Mesodermal cell (in vitro differentiated cells): ENCODE data around the gene NEDD9.

ENCODE experiments used
- H3K27ac ChIP-seq: 2 replicates; pipeline ENCODE4 v1.7.0; 2013; ENCODE audit warnings: mild to moderate bottlenecking, low read depth, low read length, moderate library complexity; ENCODE audit not compliant: severe bottlenecking
- H3K36me3 ChIP-seq: 2 replicates; pipeline ENCODE4 v1.7.1; 2013; ENCODE audit warnings: mild to moderate bottlenecking, low read length, moderate library complexity; ENCODE audit not compliant: control insufficient read depth, insufficient read depth
- H3K4me1 ChIP-seq: one replicate; pipeline ENCODE4 v1.7.1; 2013; ENCODE audit warnings: mild to moderate bottlenecking, low read length; ENCODE audit not compliant: insufficient read depth, control insufficient read depth, poor library complexity, severe bottlenecking
- H3K4me3 ChIP-seq: 2 replicates; pipeline ENCODE4 v1.7.0; 2013; ENCODE audit warnings: low read length, control low read depth, mild to moderate bottlenecking; ENCODE audit not compliant: insufficient read depth, poor library complexity, severe bottlenecking; ENCODE audit errors: extremely low read depth
- H3K9me3 ChIP-seq: 2 replicates; pipeline ENCODE4 v1.7.1; 2013; ENCODE audit warnings: mild to moderate bottlenecking, low read length, moderate library complexity; ENCODE audit not compliant: control insufficient read depth
- WGBS, 2 experiments: methylation state at CpG; one replicate each; pipeline ENCODE4 v1.1.5; 2013; ENCODE audit warnings: missing lambda C conversion rate in 2 of 2; ENCODE audit not compliant: insufficient coverage in 2 of 2; 5-methylcytosine and 5-hydroxymethylcytosine counted together

The NEDD9 gene

GRCh38 chr6:11188161-11188915 is 44.1 kb downstream of the NEDD9 start:
- no peaks in the 10 kb centered on the region for H3K4me1 ChIP-seq
- peaks cover 97% of the 10 kb centered on the region for H3K36me3 ChIP-seq

GRCh38 chr6:11187301-11187700 is 45.2 kb downstream of the NEDD9 start:
- WGBS, 2 experiments: 100% methylated on average over 5 of the region's 6 CpGs
- H3K9me3 ChIP-seq: no peaks in the 10 kb centered on the region
- peaks cover 90% of the 10 kb centered on the region for H3K36me3 ChIP-seq
- H3K4me3 ChIP-seq: no peak overlapping the region
- H3K4me1 ChIP-seq: no peaks in the 10 kb centered on the region
- no peak overlapping the region for H3K27ac ChIP-seq

More at GRCh38 chr6:11188161-11188915, 44.1 kb downstream of the NEDD9 start:
- Histone ChIP-seq H3K9me3 (no peaks in the 10 kb centered on the region), H3K4me3 (no peak overlapping the region), H3K27ac (no peak overlapping the region)
- 100% methylated on average over 2 to 3 of the region's 5 CpGs for WGBS, 2 experiments

- Histone ChIP-seq H3K9me3 (no peaks in the 10 kb centered on the region), H3K27ac (no peak overlapping the region), H3K36me3 (peaks cover 72% of the 10 kb centered on the region), H3K4me3 (no peak overlapping the region), H3K4me1 (no peaks in the 10 kb centered on the region)
- WGBS, 2 experiments: 95 to 96% methylated on average over 17 of the region's 17 CpGs
These were observed 47.1 kb downstream of the NEDD9 start for GRCh38 chr6:11185204-11185842.

GRCh38 chr6:11183761-11184362 is 48.6 kb downstream of the NEDD9 start:
- no peak overlapping the region for H3K4me3 ChIP-seq
- no peaks in the 10 kb centered on the region for H3K9me3 ChIP-seq
- H3K27ac ChIP-seq: no peak overlapping the region
- H3K4me1 ChIP-seq: no peaks in the 10 kb centered on the region
- peaks cover 57% of the 10 kb centered on the region for H3K36me3 ChIP-seq
- 94% methylated on average over 3 of the region's 3 CpGs for WGBS, 2 experiments

- Histone ChIP-seq H3K9me3 (no peaks in the 10 kb centered on the region), H3K4me1 (no peaks in the 10 kb centered on the region), H3K27ac (no peak overlapping the region), H3K36me3 (peaks cover 35% of the 10 kb centered on the region), H3K4me3 (no peak overlapping the region)
- WGBS, 2 experiments: no CpG with 5 or more reads among the region's 3 CpGs
These were observed 50.9 kb downstream of the NEDD9 start for GRCh38 chr6:11181478-11182136.

- no peak overlapping the region for H3K27ac ChIP-seq
- 68 to 79% methylated on average over 2 to 4 of the region's 8 CpGs for WGBS, 2 experiments
These were observed 52.9 kb downstream of the NEDD9 start for GRCh38 chr6:11179419-11180202.

GRCh38 chr6:11179088-11179418 is 53.4 kb downstream of the NEDD9 start:
- Histone ChIP-seq H3K9me3 (no peaks in the 10 kb centered on the region), H3K27ac (no peak overlapping the region), H3K36me3 (peaks cover 9% of the 10 kb centered on the region), H3K4me1 (no peaks in the 10 kb centered on the region), H3K4me3 (no peak overlapping the region)
- 73 to 76% methylated on average over 3 to 6 of the region's 6 CpGs for WGBS, 2 experiments

More at GRCh38 chr6:11179419-11180202, 52.9 kb downstream of the NEDD9 start:
- Histone ChIP-seq H3K36me3 (peaks cover 15% of the 10 kb centered on the region), H3K4me1 (no peaks in the 10 kb centered on the region), H3K4me3 (no peak overlapping the region), H3K9me3 (no peaks in the 10 kb centered on the region)

- no peaks in the 10 kb centered on the region for H3K36me3 ChIP-seq
These were observed 55.2 kb downstream of the NEDD9 start for GRCh38 chr6:11177271-11177670.

GRCh38 chr6:11174242-11174611 is 58.2 kb downstream of the NEDD9 start:
- no peaks in the 10 kb centered on the region for H3K9me3 ChIP-seq
- H3K4me1 ChIP-seq: no peaks in the 10 kb centered on the region
- WGBS, 2 experiments: 100% methylated on average over 1 to 4 of the region's 5 CpGs
- no peaks in the 10 kb centered on the region for H3K36me3 ChIP-seq
- H3K27ac ChIP-seq: no peak overlapping the region
- no peak overlapping the region for H3K4me3 ChIP-seq

More at GRCh38 chr6:11177271-11177670, 55.2 kb downstream of the NEDD9 start:
- Histone ChIP-seq H3K4me1 (no peaks in the 10 kb centered on the region), H3K27ac (no peak overlapping the region), H3K4me3 (no peak overlapping the region), H3K9me3 (no peaks in the 10 kb centered on the region)
- WGBS, 2 experiments: no CpG with 5 or more reads among the region's 1 CpG
